Endothelial cell of umbilical vein (primary cell): Measurements from ENCODE around the gene RAD18. TPM values are rescaled to one million over a fixed set of nuclear protein-coding genes. Genes with fewer than 3 reads are reported as not detected.

ENCODE experiments used
- BruUV-seq: library from RNA; stranded (reverse); fragments of 400-500 nt; replicated peaks from 2 replicates; lab custom pipeline; 2021; lab: Mats Ljungman, UMichigan
- CTCF ChIA-PET: fragments of 300-600, 350-600 bp; sonication (Branson Sonifier 250); formaldehyde crosslinking; loops from one replicate; lab custom pipeline; 2021; ENCODE audit warnings: antibody characterized with exemption, inconsistent platforms; lab: Charles Lee
- POLR2A ChIA-PET: fragments of 300-600, 350-600 bp; sonication (Branson Sonifier 250); formaldehyde crosslinking; loops from one replicate; lab custom pipeline; 2021; ENCODE audit warnings: antibody characterized with exemption, inconsistent platforms; lab: Charles Lee
- DNase-seq: peaks from one replicate; pipeline ENCODE4 v3.0.0-alpha.2; 2011; ENCODE audit warnings: low read depth, low spot score
- FAIRE-seq: peaks from 2 replicates; lab custom pipeline; 2011; peaks lifted over from hg19 to GRCh38; lab: Jason Lieb, UNC
- H2AFZ ChIP-seq: 2 replicates; pipeline ENCODE4 v1.6.0; 2012; ENCODE audit warnings: low read depth, low read length, control low read depth, inconsistent platforms
- H3K27ac ChIP-seq: 2 replicates; pipeline ENCODE4 v1.5.1; 2011; ENCODE audit warnings: low read depth, mild to moderate bottlenecking, control low read depth, low read length, moderate library complexity; ENCODE audit not compliant: insufficient read depth
- H3K27me3 ChIP-seq, 2 experiments: 2 replicates each; pipeline versions ENCODE4 v1.6.0 to v1.6.1; 2011; ENCODE audit warnings: low read length in 2 of 2, mixed read lengths in 1 of 2; ENCODE audit not compliant: control insufficient read depth in 2 of 2, insufficient read depth in 2 of 2
- H3K36me3 ChIP-seq, 2 experiments: 2 replicates in 1 of 2; 3 replicates in 1 of 2; pipeline ENCODE4 v1.5.1; 2011; ENCODE audit warnings: low read length in 2 of 2, mild to moderate bottlenecking in 1 of 2, moderate library complexity in 1 of 2; ENCODE audit not compliant: control insufficient read depth in 2 of 2, insufficient read depth in 2 of 2; ENCODE audit errors: extremely low read depth in 1 of 2
- H3K4me1 ChIP-seq: 3 replicates; pipeline ENCODE4 v1.5.1; 2011; ENCODE audit warnings: mild to moderate bottlenecking, low read length; ENCODE audit not compliant: control insufficient read depth, insufficient read depth; ENCODE audit errors: extremely low read depth
- H3K4me2 ChIP-seq: 2 replicates; pipeline ENCODE4 v1.6.1; 2011; ENCODE audit warnings: low read length, control low read depth, mixed read lengths; ENCODE audit not compliant: insufficient read depth
- H3K4me3 ChIP-seq, 3 experiments: fragments of 200-600 bp in 1 of 3; sonication (generic), shearing (Covaris generic) in 1 of 3; replicated peaks in 1 of 3; 2 replicates each; pipeline ENCODE4 v1.5.1; 2011 to 2016; ENCODE audit warnings: control low read depth in 3 of 3, low read length in 3 of 3, mild to moderate bottlenecking in 2 of 3, inconsistent platforms in 1 of 3, low read depth in 1 of 3, moderate library complexity in 1 of 3; ENCODE audit not compliant: insufficient read depth in 1 of 3
- H3K79me2 ChIP-seq: 2 replicates; pipeline ENCODE4 v1.6.0; 2012; ENCODE audit warnings: low read length, inconsistent platforms; ENCODE audit not compliant: control insufficient read depth, insufficient read depth
- H3K9ac ChIP-seq: replicated peaks from 2 replicates; pipeline ENCODE3; 2011; ENCODE audit warnings: low read length, control low read depth; ENCODE audit not compliant: insufficient read depth; ENCODE audit errors: extremely low read depth
- H3K9me1 ChIP-seq: replicated peaks from 3 replicates; pipeline ENCODE4 v1.6.0; 2011; ENCODE audit warnings: mild to moderate bottlenecking, low read length; ENCODE audit not compliant: control insufficient read depth, insufficient read depth; ENCODE audit errors: extremely low read depth
- H3K9me3 ChIP-seq: replicated peaks from 2 replicates; pipeline ENCODE4 v1.5.1; 2012; ENCODE audit warnings: low read length, inconsistent platforms; ENCODE audit not compliant: control insufficient read depth, insufficient read depth
- H4K20me1 ChIP-seq: replicated peaks from 2 replicates; pipeline ENCODE3; 2011; ENCODE audit warnings: mild to moderate bottlenecking, low read length; ENCODE audit not compliant: control insufficient read depth, insufficient read depth; ENCODE audit errors: extremely low read depth
- EZH2 ChIP-seq: IDR thresholded peaks from 2 replicates; pipeline ENCODE4 v1.6.1; 2012; ENCODE audit warnings: borderline replicate concordance, low read depth, mild to moderate bottlenecking, moderate library complexity, low read length, inconsistent platforms; ENCODE audit not compliant: severe bottlenecking
- FOS ChIP-seq: IDR thresholded peaks from 2 replicates; pipeline ENCODE4 v1.6.1; 2011; ENCODE audit warnings: mild to moderate bottlenecking, low read length, moderate library complexity, borderline replicate concordance; ENCODE audit not compliant: insufficient read depth
- GATA2 ChIP-seq: IDR thresholded peaks from 2 replicates; pipeline ENCODE4 v1.7.0; 2011; ENCODE audit warnings: low read depth, mild to moderate bottlenecking, moderate library complexity, mixed read lengths, low read length; ENCODE audit not compliant: insufficient read length, insufficient read depth
- MYC ChIP-seq: IDR thresholded peaks from one replicate; pipeline ENCODE4 v1.6.1; 2011; ENCODE audit warnings: mild to moderate bottlenecking, low read depth, low read length
- POLR2A ChIP-seq: IDR thresholded peaks from 2 replicates; pipeline ENCODE4 v1.6.1; 2012; ENCODE audit warnings: low read depth, mild to moderate bottlenecking, control low read depth, low read length
- POLR2AphosphoS5 ChIP-seq: IDR thresholded peaks from 2 replicates; pipeline ENCODE4 v1.6.1; 2012; ENCODE audit warnings: low read depth, mild to moderate bottlenecking, control low read depth, low read length, moderate library complexity; ENCODE audit not compliant: insufficient read depth
- dilution Hi-C: fragments of 300-500 bp; cut with MboI; formaldehyde crosslinking; loops from one replicate; pipeline ENCODE4 v1.15.0; 2019; ENCODE audit warnings: low sequenced_read_pairs; ENCODE audit not compliant: extremely low pct_ligation_motif_present
- intact Hi-C: fragments of 100-400 bp; cut with micrococcal nuclease; formaldehyde crosslinking; loops from one replicate; pipeline ENCODE4 v1.10.0; 2022
- polyA plus RNA-seq, 4 experiments: library from polyadenylated mRNA; depleted of rRNA in 3 of 4; stranded (reverse) in 3 of 4; unstranded in 1 of 4; fragments of >200 nt; gene quantifications; 2 replicates each; pipeline versions ENCODE4 v1.2.1 to v1.2.3, GENCODE V29; 2011 to 2012; ENCODE audit warnings: missing spikeins in 1 of 4
- total RNA-seq: library from RNA; stranded (reverse); gene quantifications from 2 replicates; pipeline ENCODE4 v1.2.3, GENCODE V29; 2021
- TF ChIP-seq, protein P1 (sequence below), 2 donors: IDR thresholded peaks; 1 replicate in 1 of 2; 2 replicates in 1 of 2; pipeline ENCODE4 v1.5.1; 2011; ENCODE audit warnings: low read length in 2 of 2, mild to moderate bottlenecking in 2 of 2, moderate library complexity in 2 of 2, control low read depth in 1 of 2, inconsistent platforms in 1 of 2, low read depth in 1 of 2; ENCODE audit not compliant: insufficient read depth in 1 of 2; ENCODE audit errors: extremely low read depth in 1 of 2

The RAD18 gene
- total and polyA plus RNA-seq, 2 donors (not counting 3 experiments of a cell fraction or from before 2014, with no cell fraction given), result 7.9 to 23.8 TPM

DNA sequence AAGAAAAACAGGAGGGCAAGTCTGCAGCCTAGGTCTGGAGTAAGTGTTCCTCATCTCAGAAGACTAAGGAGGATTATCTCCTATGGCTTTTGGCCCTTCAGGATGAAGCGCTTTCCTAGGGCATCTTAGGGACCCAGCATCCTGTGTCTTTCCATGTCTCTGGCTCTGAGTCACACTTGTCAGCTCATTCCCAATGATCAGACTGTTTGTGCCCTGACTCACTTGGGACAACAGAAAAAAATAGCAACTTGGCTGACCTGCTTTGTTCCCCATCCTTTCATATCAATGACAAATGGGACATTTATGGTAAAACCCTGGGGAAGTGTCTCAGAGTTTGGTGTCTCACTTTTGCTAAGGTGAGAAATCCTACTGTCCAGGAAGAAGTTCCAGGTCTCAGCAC, 117.6 kb downstream of the RAD18 start:
- H3K9me1 ChIP-seq, result no peaks in the 10 kb centered on the region
- peaks cover 17% of the 10 kb centered on the region for H3K4me1 ChIP-seq
- no peaks in the 10 kb centered on the region for H3K27me3 ChIP-seq
- no peak overlapping the region for H2AFZ ChIP-seq
- intact Hi-C loops, result no loop called here
- no peak overlapping the region for H3K27ac ChIP-seq
- H3K4me2 ChIP-seq, result no peak overlapping the region
- TF ChIP-seq MYC, result no peak
- no peak for TF ChIP-seq POLR2AphosphoS5
- TF ChIP-seq FOS, result peak; percentile 73
- TF ChIP-seq GATA2, result no peak
- DNase-seq (no peak), FAIRE-seq (peak; percentile 69)
- no peaks in the 10 kb centered on the region for H3K79me2 ChIP-seq
- ChIA-PET CTCF (no interaction called here), POLR2A (no interaction called here)
- no peaks in the 10 kb centered on the region for H3K9me3 ChIP-seq
- H4K20me1 ChIP-seq, result no peaks in the 10 kb centered on the region
- no peaks in the 10 kb centered on the region for H3K36me3 ChIP-seq
- dilution Hi-C loops, result no loop called here
- H3K9ac ChIP-seq, result no peak overlapping the region
- no TSS peak for BruUV-seq
- H3K4me3 ChIP-seq, result no peak overlapping the region

DNA sequence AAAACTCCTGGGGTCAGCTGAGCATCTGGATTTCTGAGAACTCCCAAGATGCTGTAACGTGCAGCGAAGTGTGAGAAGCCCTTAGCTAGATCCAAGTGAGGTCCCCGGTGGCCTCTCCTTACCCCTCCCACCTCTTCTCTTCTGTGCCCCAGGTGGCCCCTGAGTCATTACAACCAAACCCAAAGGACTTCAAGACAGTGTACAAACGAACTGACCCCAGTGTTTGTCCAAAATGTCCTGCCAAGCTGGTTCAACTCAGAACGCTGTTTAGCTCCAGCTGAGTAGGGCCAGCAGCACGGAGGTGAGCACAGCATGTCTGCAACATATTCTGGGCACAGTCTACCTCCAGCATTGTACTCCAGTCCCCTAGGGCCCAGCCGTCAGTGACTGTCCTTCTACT, 119.9 kb downstream of the RAD18 start:
- Histone ChIP-seq H3K4me2 (no peak overlapping the region), H3K9me1 (no peaks in the 10 kb centered on the region), H3K4me1 (peaks cover 7% of the 10 kb centered on the region), H3K79me2 (no peaks in the 10 kb centered on the region), H3K27ac (no peak overlapping the region), H2AFZ (no peak overlapping the region), H3K27me3 (no peaks in the 10 kb centered on the region), H4K20me1 (no peaks in the 10 kb centered on the region), H3K9ac (no peak overlapping the region), H3K36me3 (no peaks in the 10 kb centered on the region), H3K4me3 (no peak overlapping the region), H3K9me3 (no peaks in the 10 kb centered on the region)
- intact Hi-C loops, result no loop called here
- BruUV-seq, result no TSS peak
- TF ChIP-seq EZH2 (no peak), MYC (no peak), POLR2AphosphoS5 (no peak), FOS (no peak), POLR2A (no peak), GATA2 (no peak)
- TF ChIP-seq, protein P1, sequence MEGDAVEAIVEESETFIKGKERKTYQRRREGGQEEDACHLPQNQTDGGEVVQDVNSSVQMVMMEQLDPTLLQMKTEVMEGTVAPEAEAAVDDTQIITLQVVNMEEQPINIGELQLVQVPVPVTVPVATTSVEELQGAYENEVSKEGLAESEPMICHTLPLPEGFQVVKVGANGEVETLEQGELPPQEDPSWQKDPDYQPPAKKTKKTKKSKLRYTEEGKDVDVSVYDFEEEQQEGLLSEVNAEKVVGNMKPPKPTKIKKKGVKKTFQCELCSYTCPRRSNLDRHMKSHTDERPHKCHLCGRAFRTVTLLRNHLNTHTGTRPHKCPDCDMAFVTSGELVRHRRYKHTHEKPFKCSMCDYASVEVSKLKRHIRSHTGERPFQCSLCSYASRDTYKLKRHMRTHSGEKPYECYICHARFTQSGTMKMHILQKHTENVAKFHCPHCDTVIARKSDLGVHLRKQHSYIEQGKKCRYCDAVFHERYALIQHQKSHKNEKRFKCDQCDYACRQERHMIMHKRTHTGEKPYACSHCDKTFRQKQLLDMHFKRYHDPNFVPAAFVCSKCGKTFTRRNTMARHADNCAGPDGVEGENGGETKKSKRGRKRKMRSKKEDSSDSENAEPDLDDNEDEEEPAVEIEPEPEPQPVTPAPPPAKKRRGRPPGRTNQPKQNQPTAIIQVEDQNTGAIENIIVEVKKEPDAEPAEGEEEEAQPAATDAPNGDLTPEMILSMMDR (IDR thresholded peaks at IDR 0.05; ENCODE audit: extremely low read depth in 1 of 2, insufficient read depth in 1 of 2, low read depth in 1 of 2, low read length in 2 of 2), result no peak
- ChIA-PET CTCF (no interaction called here), POLR2A (no interaction called here)
- dilution Hi-C loops, result no loop called here
- no peak for FAIRE-seq
- DNase-seq, result no peak
